NCI-H1694 treated with DMSO at 0.1 percent for 48 hours (cell line): ENCODE measurements around the gene TEDDM1.
A peak's percentile ranks its signal among the peaks of the same experiment; 100 is the strongest.
"Not testable (repeated sequence)": the region's sequence is repeated elsewhere in the genome, so short reads cannot be mapped to it uniquely, and the experiment has no call there.

ENCODE experiments used
- DNase-seq: peaks from one replicate; lab custom pipeline; 2025; lab: John Stamatoyannopoulos, UW

The TEDDM1 gene, protein sequence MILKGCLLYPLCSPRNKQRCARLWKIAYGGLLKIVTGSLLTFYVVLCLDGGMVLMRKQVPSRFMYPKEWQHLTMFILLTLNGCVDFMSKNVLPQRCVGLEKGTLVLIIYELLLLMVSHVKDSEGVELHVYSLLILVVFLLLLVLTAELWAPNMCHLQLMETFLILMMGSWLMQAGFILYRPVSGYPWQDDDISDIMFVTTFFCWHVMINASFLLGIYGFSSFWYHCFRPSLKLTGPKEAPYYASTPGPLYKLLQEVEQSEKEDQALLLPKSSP

GRCh38 chr1:182400567-182400966 is at the start of gene TEDDM1:
TSS of gene TEDDM1 (minus strand) at chr1:182400667. CDS start at chr1:182400485, 182 bp downstream.
- DNase-seq = no peak

DNA sequence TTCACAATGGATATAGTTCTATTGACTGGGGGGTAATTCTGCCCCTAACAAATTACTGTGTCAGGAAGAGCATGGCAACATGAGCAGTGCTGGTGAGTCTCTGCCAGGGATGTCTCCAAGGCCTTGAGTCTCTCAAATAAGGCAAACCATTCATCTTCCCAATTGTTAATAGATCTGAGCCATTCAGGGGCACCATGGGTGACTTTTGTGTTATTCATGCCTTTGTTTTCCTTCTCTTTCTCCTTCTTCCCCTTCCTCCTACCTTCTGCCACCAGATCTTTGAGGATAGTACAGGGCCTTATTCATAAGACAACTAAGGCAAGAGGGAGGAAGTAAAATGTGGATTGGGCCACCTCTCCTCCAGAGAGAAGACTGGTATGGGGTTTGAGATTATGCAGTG is 49.6 kb upstream of the TEDDM1 start, which contains the start of gene RGSL1:
Gene RGSL1, plus strand, starts transcription at position 60 of the 400 bp plus-strand sequence. Its CDS starts 20 bp downstream, at position 80.
- no peak for DNase-seq

GRCh38 chr1:182447660-182448059 is 47.2 kb upstream of the TEDDM1 start:
- DNase-seq = no peak

- DNase-seq = not testable (repeated sequence)
Measured at GRCh38 chr1:182447124-182447523, 46.7 kb upstream of the TEDDM1 start.

DNA sequence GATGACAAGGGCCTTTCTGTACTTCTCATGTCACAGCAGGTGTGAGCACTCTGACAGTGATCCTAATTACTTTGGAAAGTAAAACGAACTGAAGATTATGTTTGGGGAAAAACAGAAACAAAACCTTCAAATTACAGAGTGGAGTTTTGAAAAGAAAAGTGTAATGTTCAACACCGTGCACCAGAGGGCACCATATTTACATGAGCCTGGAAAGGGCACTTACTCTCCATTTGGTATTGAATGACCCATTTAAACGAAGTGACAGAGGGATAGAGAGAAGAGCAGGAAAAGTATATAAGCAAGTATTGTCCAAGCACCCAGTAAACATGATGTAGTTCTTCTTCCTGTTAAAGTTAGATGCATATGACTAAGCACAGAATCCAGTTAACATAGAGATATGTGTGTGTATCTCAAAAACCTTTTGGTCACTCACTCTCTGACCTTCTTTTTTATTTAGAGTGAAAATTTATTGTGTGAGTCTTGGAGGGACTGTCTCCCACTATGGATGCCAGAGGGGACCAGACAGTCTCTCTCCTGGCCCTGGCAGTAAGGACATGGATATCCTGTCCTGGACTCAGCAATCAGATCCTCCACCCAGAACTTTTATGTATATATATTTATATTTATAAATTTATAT is 45.7 kb upstream of the TEDDM1 start:
- DNase-seq = peak; percentile 72

DNA sequence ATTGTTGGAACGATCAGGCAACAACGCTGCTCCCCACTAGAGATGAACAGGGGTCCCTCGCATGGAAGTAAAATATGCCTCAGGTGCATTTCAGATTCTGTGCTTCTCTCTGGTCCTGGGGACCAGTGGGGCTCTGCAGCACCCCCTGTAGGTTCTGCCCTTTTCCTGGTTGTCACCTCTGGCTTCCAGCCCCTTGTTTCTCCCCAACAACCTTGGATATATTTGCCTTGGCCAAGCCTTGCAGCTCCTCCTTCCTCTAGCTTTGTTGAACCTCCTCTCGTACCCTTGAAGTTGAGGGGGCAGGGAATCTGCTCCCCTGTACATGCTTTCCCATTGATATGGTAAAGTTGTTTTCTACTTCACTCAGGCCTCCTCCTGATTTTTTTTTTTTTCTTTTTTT is 44.0 kb upstream of the TEDDM1 start:
- no peak for DNase-seq

DNA sequence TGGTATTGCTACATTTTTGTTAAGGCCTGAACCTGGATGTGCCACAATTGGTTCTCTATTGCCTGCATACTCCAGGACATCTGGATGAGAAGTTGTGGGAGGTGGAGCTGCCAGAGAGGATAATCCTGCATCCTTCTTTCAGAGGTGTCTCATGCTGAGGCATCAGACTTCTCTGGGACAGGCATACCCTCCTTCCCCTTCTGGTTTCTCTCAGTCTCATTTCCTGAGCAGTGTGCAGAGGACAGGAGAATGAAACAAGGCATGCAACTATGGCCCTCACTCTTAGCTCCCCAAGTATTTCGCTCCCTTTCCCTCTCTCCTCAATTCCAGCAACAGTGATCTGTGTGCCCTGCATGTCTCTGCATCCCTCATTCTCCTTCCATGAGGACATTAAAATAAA is 41.9 kb upstream of the TEDDM1 start:
- no peak for DNase-seq

- no peak for DNase-seq
Measured at GRCh38 chr1:182441719-182442118, 41.3 kb upstream of the TEDDM1 start.

DNA sequence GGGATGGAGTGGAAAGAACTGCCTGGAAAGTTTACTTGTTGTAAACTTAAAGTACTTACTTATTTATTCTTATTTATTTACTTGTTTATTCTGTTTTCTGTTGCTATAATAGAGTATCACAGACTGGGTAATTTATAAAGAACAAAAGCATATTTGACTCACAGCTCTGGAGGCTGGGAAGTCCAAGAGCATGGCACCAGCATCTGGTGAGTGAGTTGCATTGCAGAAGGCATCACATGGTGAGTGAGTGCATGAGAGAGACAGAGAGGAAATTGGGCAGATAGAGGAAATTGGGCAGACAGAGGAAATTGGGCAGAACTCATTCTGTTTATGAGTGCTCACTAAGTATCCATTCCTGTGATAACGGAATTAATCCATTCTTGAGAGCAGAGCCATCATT is 37.9 kb upstream of the TEDDM1 start:
- DNase-seq = no peak

- DNase-seq = no peak
Measured at GRCh38 chr1:182433580-182433979, 33.1 kb upstream of the TEDDM1 start.

DNA sequence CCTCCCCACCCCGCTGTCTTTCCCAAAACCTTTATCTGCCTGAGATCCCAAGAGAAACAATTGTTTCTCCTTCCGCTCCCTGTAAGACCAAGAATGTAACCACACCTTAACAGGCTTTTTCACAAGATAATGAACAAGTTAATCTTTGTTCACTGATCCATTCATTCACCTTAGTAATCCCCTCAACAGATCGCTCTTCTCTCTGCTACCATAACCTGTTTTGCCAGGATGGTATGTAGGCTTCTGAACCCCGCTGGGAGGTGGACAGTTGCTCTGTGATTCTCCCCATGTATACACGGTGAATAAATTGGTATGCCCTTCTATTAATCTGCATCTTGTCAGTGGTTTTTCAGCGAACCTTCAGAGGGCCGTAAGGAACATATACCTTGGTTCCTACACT is 30.8 kb upstream of the TEDDM1 start:
- DNase-seq = no peak

DNA sequence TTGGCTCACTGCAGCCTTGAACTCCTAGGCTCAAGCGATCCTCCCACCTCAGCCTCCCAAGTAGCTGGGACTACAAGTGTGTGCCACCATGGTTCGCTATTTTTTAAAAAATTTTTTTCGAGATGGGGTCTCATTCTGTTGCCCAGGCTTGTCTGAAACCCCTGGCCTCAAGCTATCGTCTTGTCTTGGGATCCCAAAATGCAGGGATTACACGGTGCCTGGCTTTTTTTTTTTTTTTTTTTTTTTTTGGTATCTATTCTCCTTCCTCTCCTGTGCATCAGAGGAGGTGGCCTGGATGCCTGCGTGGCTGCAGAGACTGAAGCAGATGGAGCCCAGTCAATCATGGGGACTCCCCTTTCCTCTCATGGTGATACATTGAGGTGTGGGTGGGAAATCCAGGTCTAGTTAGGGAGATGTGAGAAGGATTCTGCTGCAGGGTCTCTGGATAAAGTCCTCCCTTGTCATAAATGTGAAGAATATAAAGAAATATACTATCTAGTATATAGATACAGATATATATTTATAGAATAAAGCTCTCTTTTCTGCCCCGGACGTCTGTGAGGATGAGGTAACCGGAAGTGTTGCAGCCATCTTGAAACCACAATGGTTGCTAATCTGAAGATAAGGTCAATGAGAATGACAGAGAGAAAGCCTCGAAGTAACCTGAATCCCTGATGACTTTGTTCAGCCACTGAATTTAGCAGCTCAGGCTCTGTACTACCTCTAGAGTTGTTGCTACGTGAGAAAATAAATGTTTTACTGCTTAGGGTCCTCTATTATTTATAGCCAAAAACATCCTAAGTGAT is 30.0 kb upstream of the TEDDM1 start:
- no peak for DNase-seq

GRCh38 chr1:182428043-182428442 is 27.6 kb upstream of the TEDDM1 start:
- DNase-seq = no peak

DNA sequence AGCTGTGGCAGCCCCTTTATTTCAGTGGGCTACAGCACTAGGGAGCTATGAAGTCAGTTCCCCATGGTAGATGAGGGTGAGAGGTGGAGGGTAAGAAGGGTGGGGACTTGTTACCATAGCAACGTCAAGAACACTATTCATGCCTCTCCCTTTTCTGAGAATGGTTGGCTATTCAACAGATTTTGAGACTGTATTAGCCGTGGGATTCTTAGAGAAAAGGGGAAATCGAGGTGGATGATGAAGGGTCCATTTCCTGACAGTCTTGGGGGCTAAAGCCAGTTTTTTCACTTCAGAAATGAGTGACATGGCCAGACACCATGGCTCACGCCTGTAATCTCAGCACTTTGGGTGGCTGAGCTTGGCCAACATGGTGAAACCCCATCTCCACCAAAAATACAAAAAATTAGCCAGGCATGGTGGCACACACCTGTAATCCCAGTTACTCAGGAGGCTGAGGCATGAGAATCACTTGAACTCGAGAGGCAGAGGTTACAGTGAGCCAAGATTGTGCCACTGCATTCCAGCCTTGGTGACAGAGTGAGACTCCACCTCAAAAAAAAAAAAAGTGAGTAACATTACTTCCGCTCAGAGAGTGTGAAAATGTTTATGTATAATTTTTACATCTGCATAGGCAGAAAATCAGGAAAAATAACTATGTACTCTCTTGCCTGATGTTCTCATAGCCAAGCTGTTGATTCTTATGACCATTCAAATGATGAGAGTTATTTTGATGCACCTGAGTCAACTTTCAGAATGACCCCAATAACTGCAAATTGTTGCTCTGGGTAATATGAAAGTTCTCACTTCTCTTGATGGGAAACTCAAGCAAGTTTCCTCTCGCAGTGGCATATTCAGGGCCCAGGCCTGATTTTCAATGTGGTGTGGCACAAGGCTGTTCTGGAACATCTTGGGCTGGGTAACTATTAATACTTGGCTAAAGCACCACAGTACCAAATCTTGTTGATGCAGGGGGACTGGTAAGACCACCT is 26.3 kb upstream of the TEDDM1 start:
- DNase-seq = no peak

- no peak for DNase-seq
Measured at GRCh38 chr1:182415789-182416188, 15.3 kb upstream of the TEDDM1 start.

DNA sequence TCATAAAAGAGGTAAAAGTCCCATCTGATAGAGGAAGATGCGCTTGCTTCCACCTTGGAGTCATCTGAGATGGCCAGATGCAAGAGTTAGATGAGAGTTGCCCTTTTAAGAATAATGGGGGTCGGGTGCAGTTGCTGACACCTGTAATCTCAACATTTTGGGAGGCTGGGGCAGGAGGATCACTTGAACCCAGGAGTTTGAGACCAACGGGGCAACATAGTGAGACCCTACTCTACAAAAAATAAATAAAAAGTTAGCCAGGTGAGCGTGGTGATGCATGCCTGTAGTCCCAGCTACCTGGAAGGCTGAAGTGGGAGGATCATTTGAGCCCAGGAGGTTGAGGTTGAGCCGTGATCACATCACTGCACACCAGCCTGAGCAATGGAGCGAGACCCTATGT is 13.5 kb upstream of the TEDDM1 start:
- no peak for DNase-seq

GRCh38 chr1:182413486-182413885 is 13.0 kb upstream of the TEDDM1 start:
- DNase-seq = no peak

GRCh38 chr1:182410620-182411273 is 10.3 kb upstream of the TEDDM1 start:
- DNase-seq = no peak

- DNase-seq = no peak
Measured at GRCh38 chr1:182410138-182410537, 9.7 kb upstream of the TEDDM1 start.

GRCh38 chr1:182408435-182409075 is 8.1 kb upstream of the TEDDM1 start:
- DNase-seq = no peak

DNA sequence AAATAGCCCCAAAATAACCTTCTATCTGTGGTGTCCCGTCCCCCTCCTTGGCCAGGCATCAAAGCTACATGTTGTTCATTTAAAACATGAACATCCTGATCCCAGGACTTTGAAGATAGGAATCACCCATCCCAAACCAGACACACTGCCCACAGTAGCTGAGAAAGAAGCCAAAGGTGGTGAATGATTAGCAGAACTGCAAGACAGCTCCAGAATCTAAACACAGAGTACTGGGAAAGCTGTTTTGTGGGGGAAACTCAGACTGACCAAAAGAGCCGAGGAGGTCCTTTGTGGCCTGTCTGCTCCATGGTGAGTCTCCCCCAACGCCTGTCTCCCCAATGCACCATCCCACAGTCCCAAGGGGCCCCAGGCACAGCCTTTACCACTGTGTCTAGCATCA is 7.3 kb upstream of the TEDDM1 start:
- DNase-seq = no peak
